Measurements from ENCODE around the gene AATF.
"Not testable (repeated sequence)": the region's sequence is repeated elsewhere in the genome, so short reads cannot be mapped to it uniquely, and the experiment has no call there.

AATF gene

GRCh38 chr17:37047631-37048104, 98.9 kb downstream of the AATF start:
- DNase-seq (ENCODE audit: low read depth): peak; percentile 66

GRCh38 chr17:37048811-37049210, 100.1 kb downstream of the AATF start:
- no peak for DNase-seq (ENCODE audit: low read depth)

GRCh38 chr17:37050920-37051319, 102.2 kb downstream of the AATF start:
- no peak for DNase-seq (ENCODE audit: low read depth)

- no peak for DNase-seq (ENCODE audit: low read depth)
These were observed 102.6 kb downstream of the AATF start for GRCh38 chr17:37051381-37051780.

GRCh38 chr17:37051833-37052232, 103.1 kb downstream of the AATF start:
- no peak for DNase-seq (ENCODE audit: low read depth)

GRCh38 chr17:37052450-37052849, 103.7 kb downstream of the AATF start:
- DNase-seq (ENCODE audit: low read depth): no peak

GRCh38 chr17:37054894-37055293, 106.1 kb downstream of the AATF start:
- DNase-seq (ENCODE audit: low read depth): no peak

GRCh38 chr17:37056622-37057021, 107.9 kb downstream of the AATF start:
- no peak for DNase-seq (ENCODE audit: low read depth)

- DNase-seq (ENCODE audit: low read depth): no peak
These were observed 110.7 kb downstream of the AATF start for GRCh38 chr17:37059493-37059892.

GRCh38 chr17:37060094-37060493, 111.3 kb downstream of the AATF start:
- no peak for DNase-seq (ENCODE audit: low read depth)

- no peak for DNase-seq (ENCODE audit: low read depth)
These were observed 112.2 kb downstream of the AATF start for GRCh38 chr17:37060928-37061327.

- DNase-seq (ENCODE audit: low read depth): no peak
These were observed 113.3 kb downstream of the AATF start for GRCh38 chr17:37062021-37062420.

GRCh38 chr17:37064206-37064605, 115.5 kb downstream of the AATF start:
- DNase-seq (ENCODE audit: low read depth): no peak

GRCh38 chr17:37064956-37065355, 116.2 kb downstream of the AATF start:
- no peak for DNase-seq (ENCODE audit: low read depth)

- no peak for DNase-seq (ENCODE audit: low read depth)
These were observed 117.0 kb downstream of the AATF start for GRCh38 chr17:37065486-37066321.

- no peak for DNase-seq (ENCODE audit: low read depth)
These were observed 117.8 kb downstream of the AATF start for GRCh38 chr17:37066322-37067255.

- no peak for DNase-seq (ENCODE audit: low read depth)
These were observed 118.9 kb downstream of the AATF start for GRCh38 chr17:37067555-37068111.

GRCh38 chr17:37068266-37068665, 119.5 kb downstream of the AATF start:
- no peak for DNase-seq (ENCODE audit: low read depth)

GRCh38 chr17:37069087-37069486, 120.3 kb downstream of the AATF start:
- DNase-seq (ENCODE audit: low read depth): no peak

- DNase-seq (ENCODE audit: low read depth): not testable (repeated sequence)
These were observed 124.7 kb downstream of the AATF start for GRCh38 chr17:37073464-37073863.

- DNase-seq (ENCODE audit: low read depth): no peak
These were observed 130.4 kb downstream of the AATF start for GRCh38 chr17:37079065-37079708.

- DNase-seq (ENCODE audit: low read depth): no peak
These were observed 131.0 kb downstream of the AATF start for GRCh38 chr17:37079735-37080134.

Data from activated gamma-delta T cell treated with anti-CD3 and anti-CD28 coated beads, Interleukin-2, amount 50 U/mL, for 16 hours (primary cell).